Astrocyte (in vitro differentiated cells and primary cell): ENCODE results near the gene CHDH. TPM values are rescaled to one million over a fixed set of nuclear protein-coding genes. Genes with fewer than 3 reads are reported as not detected.

Experiments
- DNase-seq: peaks from one replicate; pipeline ENCODE4 v3.0.0-alpha.2; 2010; ENCODE audit warnings: low read depth
- FAIRE-seq: peaks from 2 replicates; lab custom pipeline; 2011; peaks lifted over from hg19 to GRCh38; lab: Jason Lieb, UNC
- H2AFZ ChIP-seq: 2 replicates; pipeline ENCODE4 v1.6.0; 2012; ENCODE audit warnings: low read depth, low read length, inconsistent platforms
- H3K27ac ChIP-seq: 2 replicates; pipeline ENCODE4 v1.5.1; 2011; ENCODE audit warnings: low read depth, low read length, inconsistent platforms
- H3K27me3 ChIP-seq: 2 replicates; pipeline ENCODE4 v1.6.0; 2011; ENCODE audit warnings: low read length, inconsistent platforms; ENCODE audit not compliant: insufficient read depth
- H3K36me3 ChIP-seq: 2 replicates; pipeline ENCODE4 v1.5.1; 2011; ENCODE audit warnings: low read length, inconsistent platforms; ENCODE audit not compliant: insufficient read depth
- H3K4me1 ChIP-seq: 2 replicates; pipeline ENCODE4 v1.5.1; 2011; ENCODE audit warnings: low read length, inconsistent platforms; ENCODE audit not compliant: insufficient read depth
- H3K4me2 ChIP-seq: 2 replicates; pipeline ENCODE4 v1.6.0; 2012; ENCODE audit warnings: low read length, inconsistent platforms
- H3K4me3 ChIP-seq: 2 replicates; pipeline ENCODE4 v1.5.1; 2011; ENCODE audit warnings: low read depth, mild to moderate bottlenecking, low read length, inconsistent platforms; ENCODE audit not compliant: insufficient read depth
- H3K79me2 ChIP-seq: 2 replicates; pipeline ENCODE4 v1.6.0; 2012; ENCODE audit warnings: mild to moderate bottlenecking, low read length, inconsistent platforms; ENCODE audit not compliant: insufficient read depth
- H3K9ac ChIP-seq: 2 replicates; pipeline ENCODE4 v1.6.0; 2012; ENCODE audit warnings: mild to moderate bottlenecking, low read length, inconsistent platforms
- H3K9me3 ChIP-seq: 2 replicates; pipeline ENCODE4 v1.5.1; 2012; ENCODE audit warnings: low read depth, mild to moderate bottlenecking, low read length, inconsistent platforms; ENCODE audit not compliant: insufficient read depth
- H4K20me1 ChIP-seq: 2 replicates; pipeline ENCODE4 v1.6.0; 2012; ENCODE audit warnings: low read length, inconsistent platforms; ENCODE audit not compliant: insufficient read depth
- H3K27ac Mint-ChIP-seq: one replicate; pipeline ENCODE4 v1.8.0; 2021; ENCODE audit warnings: mild to moderate bottlenecking, mixed read lengths; ENCODE audit not compliant: unreplicated experiment
- H3K27me3 Mint-ChIP-seq: one replicate; pipeline ENCODE4 v1.8.0; 2021; ENCODE audit warnings: low read depth, mixed read lengths; ENCODE audit not compliant: unreplicated experiment
- H3K36me3 Mint-ChIP-seq: one replicate; pipeline ENCODE4 v1.8.0; 2021; ENCODE audit warnings: low read depth, mixed read lengths; ENCODE audit not compliant: unreplicated experiment
- H3K4me1 Mint-ChIP-seq: one replicate; pipeline ENCODE4 v1.8.0; 2021; ENCODE audit warnings: low read depth, mixed read lengths; ENCODE audit not compliant: unreplicated experiment
- H3K4me3 Mint-ChIP-seq: one replicate; pipeline ENCODE4 v1.8.0; 2021; ENCODE audit warnings: mild to moderate bottlenecking, moderate library complexity, mixed read lengths; ENCODE audit not compliant: unreplicated experiment
- H3K9me3 Mint-ChIP-seq: one replicate; pipeline ENCODE4 v1.8.0; 2021; ENCODE audit warnings: mild to moderate bottlenecking, mixed read lengths; ENCODE audit not compliant: unreplicated experiment
- CTCF ChIP-seq: IDR thresholded peaks from 2 replicates; pipeline ENCODE4 v1.5.1; 2011; ENCODE audit warnings: low read depth, mild to moderate bottlenecking, inconsistent platforms, low read length, moderate library complexity; ENCODE audit not compliant: insufficient read depth
- EZH2 ChIP-seq: IDR thresholded peaks from 2 replicates; pipeline ENCODE4 v1.6.1; 2012; ENCODE audit warnings: mild to moderate bottlenecking, low read length, inconsistent platforms; ENCODE audit not compliant: insufficient read depth
- total RNA-seq: library from RNA; stranded (reverse); gene quantifications from 2 replicates; pipeline ENCODE4 v1.2.1, GENCODE V29; 2021

The CHDH gene
- total RNA-seq, 1 donor from 2014 or later: 0.48 TPM

- Histone ChIP-seq H2AFZ (no peak overlapping the region), H3K4me2 (no peak overlapping the region), H3K4me3 (no peak overlapping the region), H3K9ac (no peak overlapping the region), H3K27me3 (peaks cover 5% of the 10 kb centered on the region), H4K20me1 (no peaks in the 10 kb centered on the region), H3K27ac (no peak overlapping the region), H3K9me3 (no peaks in the 10 kb centered on the region), H3K36me3 (no peaks in the 10 kb centered on the region), H3K79me2 (no peaks in the 10 kb centered on the region), H3K4me1 (no peaks in the 10 kb centered on the region)
- Mint-ChIP-seq H3K27ac (no peak overlapping the region), H3K4me3 (no peak overlapping the region), H3K9me3 (peaks cover 1% of the 10 kb centered on the region), H3K4me1 (no peaks in the 10 kb centered on the region), H3K27me3 (peaks cover 51% of the 10 kb centered on the region), H3K36me3 (no peaks in the 10 kb centered on the region)
- TF ChIP-seq EZH2: no peak
- TF ChIP-seq CTCF: no peak
- DNase-seq: no peak
- FAIRE-seq: no peak
Observed at GRCh38 chr3:53766706-53767105, 79.5 kb downstream of the CHDH start.

- peaks cover 44% of the 10 kb centered on the region for H3K27me3 Mint-ChIP-seq
- TF ChIP-seq CTCF (no peak), EZH2 (no peak)
Observed at GRCh38 chr3:53765753-53766152, 80.5 kb downstream of the CHDH start.

GRCh38 chr3:53764026-53764775, 82.0 kb downstream of the CHDH start:
- no peaks in the 10 kb centered on the region for H3K9me3 Mint-ChIP-seq
- peaks cover 36% of the 10 kb centered on the region for H3K27me3 Mint-ChIP-seq
- no peaks in the 10 kb centered on the region for H4K20me1 ChIP-seq
- DNase-seq (no peak), FAIRE-seq (no peak)
- no peak overlapping the region for H3K4me2 ChIP-seq
- TF ChIP-seq CTCF (no peak), EZH2 (no peak)
- H3K4me1 ChIP-seq: no peaks in the 10 kb centered on the region
- H3K79me2 ChIP-seq: no peaks in the 10 kb centered on the region
- H3K4me3 ChIP-seq: no peak overlapping the region
- H3K27ac Mint-ChIP-seq: no peak overlapping the region
- H3K27ac ChIP-seq: no peak overlapping the region
- H3K36me3 Mint-ChIP-seq: no peaks in the 10 kb centered on the region
- H3K4me1 Mint-ChIP-seq: no peaks in the 10 kb centered on the region
- no peak overlapping the region for H2AFZ ChIP-seq
- H3K36me3 ChIP-seq: no peaks in the 10 kb centered on the region
- no peak overlapping the region for H3K9ac ChIP-seq
- no peaks in the 10 kb centered on the region for H3K9me3 ChIP-seq
- no peak overlapping the region for H3K4me3 Mint-ChIP-seq
- peaks cover 4% of the 10 kb centered on the region for H3K27me3 ChIP-seq

More at GRCh38 chr3:53765753-53766152, 80.5 kb downstream of the CHDH start:
- Histone ChIP-seq H3K27me3 (peaks cover 5% of the 10 kb centered on the region), H3K9me3 (no peaks in the 10 kb centered on the region), H3K9ac (no peak overlapping the region), H3K4me1 (no peaks in the 10 kb centered on the region), H3K27ac (no peak overlapping the region), H4K20me1 (no peaks in the 10 kb centered on the region), H3K4me3 (no peak overlapping the region), H3K79me2 (no peaks in the 10 kb centered on the region), H3K36me3 (no peaks in the 10 kb centered on the region), H2AFZ (no peak overlapping the region), H3K4me2 (no peak overlapping the region)
- DNase-seq: no peak
- H3K27ac Mint-ChIP-seq: no peak overlapping the region
- H3K36me3 Mint-ChIP-seq: no peaks in the 10 kb centered on the region
- FAIRE-seq: no peak
- H3K4me3 Mint-ChIP-seq: no peak overlapping the region
- H3K4me1 Mint-ChIP-seq: no peaks in the 10 kb centered on the region
- no peaks in the 10 kb centered on the region for H3K9me3 Mint-ChIP-seq
